ENCODE results near the gene A4GALT.

The A4GALT gene

GRCh38 chr22:42716649-42717127 lies 4.0 kb downstream of the A4GALT start:
- H3K4me3 ChIP-seq (ENCODE audit: low read depth, low read length, poor library complexity, severe bottlenecking) = no peak overlapping the region
- H3K27me3 ChIP-seq (ENCODE audit: insufficient read depth, low read length) = peaks cover 6% of the 10 kb centered on the region; the same call in 1 of the 2 replicates
- peak overlapping the region; percentile 14; the same call in 1 of the 2 replicates for H3K4me2 ChIP-seq (ENCODE audit: low read length)
- no peaks in the 10 kb centered on the region for H3K79me2 ChIP-seq (ENCODE audit: insufficient read depth, low read length)
- H3K27ac ChIP-seq (ENCODE audit: low read depth, low read length, poor library complexity, severe bottlenecking) = peak overlapping the region; percentile 82
- H3K9ac ChIP-seq (ENCODE audit: low read length) = peak overlapping the region; percentile 5; the same call in 1 of the 2 replicates
- no peak for TF ChIP-seq CTCF (IDR thresholded peaks at IDR 0.05; ENCODE audit: low read length)
- no peak for TF ChIP-seq EZH2 (IDR thresholded peaks at IDR 0.05; ENCODE audit: borderline replicate concordance, low read length)
- H3K36me3 ChIP-seq (ENCODE audit: insufficient read depth, low read length) = no peaks in the 10 kb centered on the region
- no peak overlapping the region for H2AFZ ChIP-seq (ENCODE audit: low read length)
- H3K9me2 ChIP-seq (ENCODE audit: low read depth, low read length) = no peaks in the 10 kb centered on the region
- H3F3A ChIP-seq (ENCODE audit: insufficient read depth, low read length) = peaks cover 10% of the 10 kb centered on the region; the same call in 1 of the 2 replicates
- H4K20me1 ChIP-seq (ENCODE audit: insufficient read depth, low read length) = no peaks in the 10 kb centered on the region
- no peaks in the 10 kb centered on the region for H3K9me3 ChIP-seq (ENCODE audit: low read length)
- peaks cover 57% of the 10 kb centered on the region for H3K4me1 ChIP-seq (ENCODE audit: insufficient read depth, low read length, severe bottlenecking)

GRCh38 chr22:42716221-42716620 lies 4.4 kb downstream of the A4GALT start:
- H3K27me3 ChIP-seq (ENCODE audit: insufficient read depth, low read length) = peaks cover 3% of the 10 kb centered on the region; the same call in 1 of the 2 replicates
- no peaks in the 10 kb centered on the region for H3K9me3 ChIP-seq (ENCODE audit: low read length)
- no peaks in the 10 kb centered on the region for H3K9me2 ChIP-seq (ENCODE audit: low read depth, low read length)
- no peaks in the 10 kb centered on the region for H4K20me1 ChIP-seq (ENCODE audit: insufficient read depth, low read length)
- H3K4me1 ChIP-seq (ENCODE audit: insufficient read depth, low read length, severe bottlenecking) = peaks cover 60% of the 10 kb centered on the region
- no peaks in the 10 kb centered on the region for H3K36me3 ChIP-seq (ENCODE audit: insufficient read depth, low read length)
- H3K4me3 ChIP-seq (ENCODE audit: low read depth, low read length, poor library complexity, severe bottlenecking) = no peak overlapping the region
- H2AFZ ChIP-seq (ENCODE audit: low read length) = no peak overlapping the region
- no peaks in the 10 kb centered on the region for H3K79me2 ChIP-seq (ENCODE audit: insufficient read depth, low read length)
- H3K27ac ChIP-seq (ENCODE audit: low read depth, low read length, poor library complexity, severe bottlenecking) = peak overlapping the region; percentile 82
- peak overlapping the region; percentile 14; the same call in 1 of the 2 replicates for H3K4me2 ChIP-seq (ENCODE audit: low read length)
- peak overlapping the region; percentile 5; the same call in 1 of the 2 replicates for H3K9ac ChIP-seq (ENCODE audit: low read length)
- H3F3A ChIP-seq (ENCODE audit: insufficient read depth, low read length) = peaks cover 10% of the 10 kb centered on the region; the same call in 1 of the 2 replicates
- TF ChIP-seq EZH2 (IDR thresholded peaks at IDR 0.05; ENCODE audit: borderline replicate concordance, low read length) = no peak
- no peak for TF ChIP-seq CTCF (IDR thresholded peaks at IDR 0.05; ENCODE audit: low read length)

- Histone ChIP-seq H4K20me1 (ENCODE audit: insufficient read depth, low read length) (no peaks in the 10 kb centered on the region), H3K27ac (ENCODE audit: low read depth, low read length, poor library complexity, severe bottlenecking) (no peak overlapping the region)
These were observed 5.8 kb downstream of the A4GALT start for GRCh38 chr22:42714768-42715390.

More at GRCh38 chr22:42714768-42715390, 5.8 kb downstream of the A4GALT start:
- Histone ChIP-seq H3K36me3 (ENCODE audit: insufficient read depth, low read length) (no peaks in the 10 kb centered on the region), H3F3A (ENCODE audit: insufficient read depth, low read length) (peaks cover 10% of the 10 kb centered on the region; the same call in 1 of the 2 replicates), H3K27me3 (ENCODE audit: insufficient read depth, low read length) (peaks cover 3% of the 10 kb centered on the region; the same call in 1 of the 2 replicates), H3K9ac (ENCODE audit: low read length) (no peak overlapping the region), H3K9me2 (ENCODE audit: low read depth, low read length) (no peaks in the 10 kb centered on the region), H3K79me2 (ENCODE audit: insufficient read depth, low read length) (no peaks in the 10 kb centered on the region), H3K4me3 (ENCODE audit: low read depth, low read length, poor library complexity, severe bottlenecking) (no peak overlapping the region), H3K9me3 (ENCODE audit: low read length) (peaks cover 4% of the 10 kb centered on the region; the same call in 1 of the 2 replicates), H3K4me2 (ENCODE audit: low read length) (no peak overlapping the region), H2AFZ (ENCODE audit: low read length) (no peak overlapping the region), H3K4me1 (ENCODE audit: insufficient read depth, low read length, severe bottlenecking) (peaks cover 53% of the 10 kb centered on the region)
- TF ChIP-seq EZH2 (IDR thresholded peaks at IDR 0.05; ENCODE audit: borderline replicate concordance, low read length) = no peak
- TF ChIP-seq CTCF (IDR thresholded peaks at IDR 0.05; ENCODE audit: low read length) = no peak
